Inferior parietal cortex (tissue), 1 donor: ENCODE data around the gene RSF1.
"Not testable (repeated sequence)": the region's sequence is repeated elsewhere in the genome, so short reads cannot be mapped to it uniquely, and the experiment has no call there.

ENCODE experiments used
- DNase-seq: peaks from one replicate; pipeline ENCODE4 v3.0.0-alpha.2; 2016; ENCODE audit errors: extremely low spot score

The RSF1 gene

GRCh38 chr11:77672264-77672663 is 148.3 kb downstream of the RSF1 start:
- no peak for DNase-seq

DNA sequence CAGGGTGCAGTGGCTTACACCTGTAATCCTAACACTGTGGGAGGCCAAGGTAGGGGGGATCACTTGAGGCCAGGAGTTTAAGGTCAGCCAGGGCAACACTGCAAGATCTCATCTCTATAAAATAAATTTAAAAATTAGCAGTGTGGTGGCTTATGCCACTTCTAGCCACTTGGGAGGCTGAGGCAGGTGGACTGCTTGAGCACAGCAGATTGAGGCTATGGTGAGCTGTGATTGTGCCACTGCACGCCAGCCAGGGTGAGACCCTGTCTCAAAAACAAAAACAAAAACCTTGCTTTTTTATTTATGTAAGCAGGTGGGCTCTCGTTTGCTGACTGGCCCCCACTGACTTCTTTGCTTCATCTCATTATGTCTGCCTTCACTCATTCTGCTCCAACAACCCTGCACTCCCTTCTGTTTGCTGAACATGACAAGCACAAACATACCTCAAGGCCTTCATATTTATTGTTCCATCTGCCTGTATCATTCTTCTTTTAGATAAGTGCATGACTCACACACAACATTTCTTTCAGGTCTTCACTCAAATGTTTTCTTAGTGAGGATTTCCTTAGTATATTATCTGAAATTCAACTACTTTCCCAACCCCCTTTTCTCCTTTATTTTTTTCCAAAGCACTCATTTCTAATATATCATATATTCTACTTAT is 150.5 kb downstream of the RSF1 start:
- no peak for DNase-seq

GRCh38 chr11:77668760-77669159 is 151.8 kb downstream of the RSF1 start:
- DNase-seq, result no peak

- DNase-seq, result no peak
Observed at GRCh38 chr11:77665240-77665965, 155.1 kb downstream of the RSF1 start.

- DNase-seq, result no peak
Observed at GRCh38 chr11:77661670-77662069, 158.9 kb downstream of the RSF1 start.

- DNase-seq, result no peak
Observed at GRCh38 chr11:77660947-77661346, 159.6 kb downstream of the RSF1 start.

DNA sequence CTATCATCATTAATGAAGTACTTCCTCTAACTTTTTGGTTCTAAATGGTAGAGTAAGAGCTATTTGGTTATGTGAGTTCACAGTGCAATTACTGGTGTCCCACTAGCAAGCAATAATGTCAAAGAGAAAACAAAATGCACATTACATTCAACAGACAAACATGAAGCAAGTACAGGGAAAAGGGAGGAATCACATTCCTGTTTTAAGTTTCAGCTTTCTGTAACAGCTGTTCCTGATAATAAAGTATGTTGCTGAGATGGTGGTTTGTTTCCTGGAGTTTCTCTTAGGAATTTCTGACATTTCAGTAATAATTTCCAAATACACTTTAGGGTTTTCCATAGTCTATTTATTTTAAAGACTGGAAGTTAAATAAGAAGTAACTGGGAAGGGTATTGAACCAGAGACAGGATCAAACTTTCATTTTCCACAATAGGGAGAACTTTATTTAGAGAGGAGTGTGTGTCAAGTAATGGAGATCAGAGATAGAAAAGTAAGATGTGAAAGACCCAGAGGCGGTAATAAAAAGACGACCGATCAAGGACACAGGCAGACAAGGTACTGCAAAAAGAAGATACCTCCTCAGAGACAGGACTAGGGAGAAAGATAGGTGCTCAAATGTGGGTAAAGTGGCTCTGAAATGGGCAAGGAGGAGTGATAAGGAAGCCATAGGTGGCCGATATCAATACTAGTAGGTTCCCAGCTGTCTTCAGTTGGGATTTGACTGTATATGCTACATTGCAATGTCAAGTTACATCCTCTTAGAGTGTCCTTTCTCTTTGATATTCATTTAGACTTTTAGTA is 162.1 kb downstream of the RSF1 start:
- DNase-seq, result no peak

GRCh38 chr11:77656362-77656761 is 164.2 kb downstream of the RSF1 start:
- DNase-seq, result no peak

- DNase-seq, result no peak
Observed at GRCh38 chr11:77654770-77655434, 165.6 kb downstream of the RSF1 start.

GRCh38 chr11:77650123-77650522 is 170.4 kb downstream of the RSF1 start:
- no peak for DNase-seq

GRCh38 chr11:77647654-77648305 is 172.7 kb downstream of the RSF1 start:
- DNase-seq, result no peak

DNA sequence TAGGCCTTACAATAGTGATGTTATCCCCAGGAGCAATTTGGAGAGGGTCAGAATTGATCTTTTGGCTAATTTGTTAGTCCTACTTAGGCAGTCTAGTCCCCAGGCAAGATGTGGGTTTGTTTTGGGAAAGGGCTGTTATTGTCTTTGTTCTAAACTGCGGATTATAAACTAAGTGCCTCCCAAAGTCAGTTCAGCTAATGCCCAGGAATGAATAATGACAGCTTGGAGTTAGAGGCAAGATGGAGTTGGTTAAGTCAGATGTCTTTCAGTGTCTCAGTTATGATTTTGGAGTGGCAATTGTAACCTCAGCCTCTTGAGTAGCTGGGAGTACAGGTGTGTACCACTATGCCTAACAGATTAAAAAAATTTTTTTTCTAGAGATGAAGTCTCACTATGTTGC is 175.6 kb downstream of the RSF1 start:
- DNase-seq, result no peak

DNA sequence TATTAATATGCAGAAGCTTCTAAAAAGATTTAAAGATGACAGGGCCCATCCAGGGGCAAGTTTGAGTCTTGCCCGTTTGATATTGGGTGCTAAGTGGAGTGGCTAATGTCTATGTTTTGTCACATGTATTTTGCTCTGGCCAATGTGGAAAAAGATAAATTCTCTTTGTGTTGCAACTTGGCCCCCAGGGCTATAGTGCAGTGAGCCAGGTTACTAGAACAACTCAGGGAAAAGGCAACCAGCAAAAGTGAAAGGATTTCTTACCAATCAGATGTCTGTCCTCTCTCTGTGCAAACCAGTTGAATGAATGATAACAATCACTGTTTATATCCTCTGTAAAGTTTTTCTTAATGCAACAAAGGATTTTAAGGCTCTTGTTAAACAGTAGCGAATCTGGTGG is 178.3 kb downstream of the RSF1 start:
- DNase-seq, result no peak

- DNase-seq, result peak; percentile 96
Observed at GRCh38 chr11:77637345-77638165, 183.0 kb downstream of the RSF1 start, which contains the start of gene CLNS1A. Gene CLNS1A, minus strand, starts transcription at chr11:77637794. Its CDS starts 80 bp downstream, at chr11:77637714.

GRCh38 chr11:77636731-77637344 is 183.7 kb downstream of the RSF1 start:
- DNase-seq, result no peak

DNA sequence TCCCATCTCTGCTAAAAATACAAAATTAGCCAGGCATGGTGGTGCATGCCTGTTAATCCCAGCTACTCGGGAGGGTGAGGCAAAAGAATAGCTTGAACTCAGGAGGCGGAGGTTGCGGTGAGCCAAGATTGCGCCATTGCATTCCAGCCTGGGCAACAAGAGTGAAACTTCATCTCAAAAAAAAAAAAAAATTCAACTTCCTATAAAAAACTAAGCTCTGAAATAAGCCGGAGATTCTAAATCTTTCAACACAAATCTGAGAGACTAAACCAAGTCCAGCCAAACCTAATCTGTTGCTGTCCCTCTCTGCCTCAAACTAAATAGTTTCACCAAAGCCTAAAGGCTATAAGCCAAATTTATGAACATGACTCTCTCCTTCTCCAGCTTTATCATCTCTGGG is 186.6 kb downstream of the RSF1 start:
- not testable (repeated sequence) for DNase-seq

GRCh38 chr11:77630157-77630710 is 190.3 kb downstream of the RSF1 start:
- DNase-seq, result no peak

DNA sequence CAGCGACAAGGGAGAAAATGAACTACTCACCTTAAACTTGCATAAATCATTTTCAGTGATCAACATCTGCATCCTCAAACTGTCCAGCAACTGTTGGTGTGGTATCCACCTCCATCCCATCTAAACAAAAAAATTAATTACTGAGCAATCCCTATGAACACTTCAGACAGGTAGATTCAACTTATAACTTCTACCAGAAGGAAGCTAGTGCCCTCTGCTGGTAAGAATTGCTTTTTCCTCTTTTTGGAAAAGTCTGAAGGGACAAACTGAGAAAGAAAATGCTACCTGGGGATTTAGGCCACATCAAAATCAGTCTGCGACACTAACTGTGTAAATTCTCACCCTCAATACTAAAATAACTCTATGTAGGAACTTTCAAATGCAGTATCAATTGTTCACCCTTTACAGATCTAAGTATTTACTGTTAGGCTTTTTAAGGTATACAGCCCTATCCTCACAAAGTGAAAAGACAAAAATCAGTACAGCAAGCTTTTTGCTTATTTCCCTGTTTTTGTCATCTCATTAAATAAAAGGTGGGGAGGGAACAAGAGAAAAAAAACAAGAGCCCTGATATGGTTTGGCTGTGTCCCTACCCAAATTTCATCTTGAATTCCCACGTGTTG is 200.8 kb downstream of the RSF1 start:
- peak; percentile 83 for DNase-seq

- no peak for DNase-seq
Observed at GRCh38 chr11:77617892-77618291, 202.6 kb downstream of the RSF1 start.
